GM23338 (cell line): ENCODE results near the gene LARGE1. TPM values are rescaled to one million over a fixed set of nuclear protein-coding genes. Genes with fewer than 3 reads are reported as not detected.

Experiments used
- ATAC-seq: fragments of 200-7000 bp; cut with Tn5 transposase; 3 replicates; pipeline ENCODE4 v1.9.1; 2020
- DNase-seq: peaks from one replicate; pipeline ENCODE4 v3.0.0-alpha.2; 2015; ENCODE audit warnings: low spot score
- H2AFZ ChIP-seq: fragments of 200-600 bp; sonication (generic); 2 replicates; pipeline ENCODE4 v1.8.0; 2016; ENCODE audit warnings: antibody characterized with exemption, mild to moderate bottlenecking, moderate library complexity
- H3F3A ChIP-seq: fragments of 200-600 bp; sonication (generic); replicated peaks from 2 replicates; pipeline ENCODE4 v1.8.0; 2017; ENCODE audit warnings: antibody characterized with exemption, mixed run types, low read depth
- H3K27ac ChIP-seq: fragments of 200-600 bp; sonication (generic); 2 replicates; pipeline ENCODE4 v1.6.1; 2016; ENCODE audit warnings: low read depth
- H3K27me3 ChIP-seq: fragments of 200-600 bp; sonication (generic); 2 replicates; pipeline ENCODE4 v1.8.0; 2016; ENCODE audit warnings: mild to moderate bottlenecking, mixed run types, moderate library complexity; ENCODE audit not compliant: insufficient read depth
- H3K36me3 ChIP-seq: fragments of 200-600 bp; sonication (generic); 2 replicates; pipeline ENCODE4 v1.8.0; 2016; ENCODE audit warnings: mild to moderate bottlenecking; ENCODE audit not compliant: insufficient read depth
- H3K4me1 ChIP-seq: fragments of 200-600 bp; sonication (generic); 2 replicates; pipeline ENCODE4 v1.8.0; 2016; ENCODE audit warnings: mild to moderate bottlenecking, moderate library complexity; ENCODE audit not compliant: insufficient read depth
- H3K4me2 ChIP-seq: fragments of 200-600 bp; sonication (generic); 2 replicates; pipeline ENCODE4 v1.7.1; 2017; ENCODE audit warnings: mixed run types
- H3K4me3 ChIP-seq: fragments of 200-600 bp; sonication (generic); 2 replicates; pipeline ENCODE4 v1.6.1; 2016; ENCODE audit warnings: mixed run types
- H3K79me2 ChIP-seq: fragments of 200-600 bp; sonication (generic); replicated peaks from 2 replicates; pipeline ENCODE4 v1.8.0; 2017; ENCODE audit warnings: mild to moderate bottlenecking; ENCODE audit not compliant: insufficient read depth
- H3K9me2 ChIP-seq: fragments of 200-600 bp; sonication (generic); 2 replicates; pipeline ENCODE4 v1.8.0; 2017; ENCODE audit not compliant: insufficient read depth
- H4K20me1 ChIP-seq: fragments of 200-600 bp; sonication (generic); replicated peaks from 2 replicates; pipeline ENCODE4 v1.8.0; 2017; ENCODE audit warnings: mild to moderate bottlenecking; ENCODE audit not compliant: insufficient read depth
- H3K27ac Mint-ChIP-seq: 2 replicates; pipeline ENCODE4 v1.8.0; 2020; ENCODE audit warnings: inconsistent platforms, mild to moderate bottlenecking, moderate library complexity, mixed read lengths
- H3K27me3 Mint-ChIP-seq: 3 replicates; pipeline ENCODE4 v1.8.0; 2022; ENCODE audit warnings: low read depth, mild to moderate bottlenecking, moderate library complexity, mixed read lengths, inconsistent platforms; ENCODE audit not compliant: insufficient read depth, poor library complexity
- H3K36me3 Mint-ChIP-seq: 3 replicates; pipeline ENCODE4 v1.8.0; 2021; ENCODE audit warnings: low read depth, mild to moderate bottlenecking, inconsistent platforms, moderate library complexity, mixed read lengths
- H3K4me1 Mint-ChIP-seq: 3 replicates; pipeline ENCODE4 v1.8.0; 2020; ENCODE audit warnings: mild to moderate bottlenecking, inconsistent platforms, mixed read lengths
- H3K4me3 Mint-ChIP-seq: 3 replicates; pipeline ENCODE4 v1.8.0; 2021; ENCODE audit warnings: moderate library complexity, mild to moderate bottlenecking, inconsistent platforms, mixed read lengths
- H3K9me3 Mint-ChIP-seq: 3 replicates; pipeline ENCODE4 v1.8.0; 2020; ENCODE audit warnings: moderate library complexity, mild to moderate bottlenecking, inconsistent platforms, mixed read lengths
- CREB1 ChIP-seq: fragments of 250-450 bp; sonication (Bioruptor Pico); IDR thresholded peaks from 2 replicates; pipeline ENCODE4 v1.5.0; 2020; ENCODE audit warnings: low read depth, mild to moderate bottlenecking, moderate library complexity
- CTCF ChIP-seq, 2 experiments: fragments of 200-600 bp in 1 of 2; sonication (generic) in 1 of 2; conservative IDR thresholded peaks; 2 replicates each; pipeline versions ENCODE4 v1.5.1 to v1.6.1; 2016 to 2017; ENCODE audit warnings: antibody characterized with exemption in 2 of 2, low read depth in 2 of 2, mild to moderate bottlenecking in 2 of 2, moderate library complexity in 1 of 2
- ETS1 ChIP-seq: IDR thresholded peaks from 2 replicates; pipeline ENCODE4 v1.6.1; 2016; ENCODE audit warnings: antibody characterized with exemption
- EZH2 ChIP-seq: fragments of 200-600 bp; sonication (generic); IDR thresholded peaks from one replicate; pipeline ENCODE4 v1.8.0; 2017; ENCODE audit warnings: antibody characterized with exemption, mild to moderate bottlenecking, low read depth; ENCODE audit not compliant: unreplicated experiment
- EZH2phosphoT487 ChIP-seq: fragments of 200-600 bp; sonication (generic); IDR thresholded peaks from one replicate; pipeline ENCODE4 v1.8.1; 2018; ENCODE audit warnings: antibody characterized with exemption; ENCODE audit not compliant: unreplicated experiment
- JUNB ChIP-seq: IDR thresholded peaks from one replicate; pipeline ENCODE4 v1.6.1; 2016; ENCODE audit warnings: antibody characterized with exemption; ENCODE audit not compliant: unreplicated experiment
- NANOG ChIP-seq: IDR thresholded peaks from 2 replicates; pipeline ENCODE4 v1.6.1; 2016; ENCODE audit warnings: antibody characterized with exemption, borderline replicate concordance
- POLR2AphosphoS5 ChIP-seq: IDR thresholded peaks from 2 replicates; pipeline ENCODE4 v1.6.1; 2016; ENCODE audit warnings: antibody characterized with exemption, low read depth
- STAT1 ChIP-seq: IDR thresholded peaks from one replicate; pipeline ENCODE4 v1.6.1; 2016; ENCODE audit warnings: antibody characterized with exemption; ENCODE audit not compliant: unreplicated experiment
- ZNF114 ChIP-seq: fragments of 250-450 bp; sonication (Bioruptor Pico); IDR thresholded peaks from 2 replicates; pipeline ENCODE4 v1.5.0; 2020; ENCODE audit warnings: mild to moderate bottlenecking, moderate library complexity
- ZNF331 ChIP-seq: fragments of 250-450 bp; sonication (Bioruptor Pico); IDR thresholded peaks from 2 replicates; pipeline ENCODE4 v1.5.0; 2020; ENCODE audit warnings: low read depth, mild to moderate bottlenecking, moderate library complexity
- ZNF462 ChIP-seq: fragments of 250-450 bp; sonication (Bioruptor Pico); IDR thresholded peaks from 2 replicates; pipeline ENCODE4 v1.5.0; 2020; ENCODE audit warnings: mild to moderate bottlenecking, moderate library complexity
- polyA plus RNA-seq: library from polyadenylated mRNA; unstranded; fragments of >200 nt; fragmentation: Nextera tagmentation; extraction: Ambion mirVana; gene quantifications from 2 replicates; pipeline ENCODE4 v1.2.1, GENCODE V29; 2016
- total RNA-seq: library from RNA; depleted of rRNA; stranded (reverse); fragments of >200 nt; shearing (Covaris generic); gene quantifications from 2 replicates; pipeline ENCODE4 v1.2.3, GENCODE V29; 2014
- TF ChIP-seq, protein P1 (sequence below): IDR thresholded peaks from one replicate; pipeline ENCODE4 v1.6.1; 2018; ENCODE audit warnings: antibody characterized with exemption; ENCODE audit not compliant: unreplicated experiment

LARGE1 gene
- total and polyA plus RNA-seq, 2 experiments from 2014 or later, result 12.8 to 75.6 TPM

- TF ChIP-seq ZNF331 (CRISPR knock-in tag) (no peak), STAT1 (no peak), POLR2AphosphoS5 (no peak)
Observed at GRCh38 chr22:33438273-33438672, 482.0 kb downstream of the LARGE1 start (continued).

DNA sequence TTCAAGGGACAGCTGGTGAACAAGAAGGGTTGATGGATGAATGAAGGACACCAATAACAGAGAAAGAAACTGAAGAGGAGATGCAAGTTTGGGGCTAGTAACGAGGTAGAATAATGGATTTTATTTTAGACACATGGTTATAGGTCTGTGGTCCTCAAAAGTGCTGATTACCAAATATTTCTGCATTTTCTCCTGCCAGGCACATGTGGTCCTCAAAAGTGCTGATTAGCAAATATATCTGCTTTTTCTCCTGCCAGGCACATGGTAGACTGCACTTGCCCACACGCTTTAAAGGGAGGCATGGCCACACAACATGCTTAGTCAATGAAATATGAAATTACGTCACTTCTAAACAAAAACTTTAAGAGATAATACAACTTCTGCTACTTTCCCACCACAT is 489.0 kb downstream of the LARGE1 start:
- Histone ChIP-seq H4K20me1 (0 out of 2 replicates have a peak, but pooled peaks cover 3% of the 10 kb centered on the region), H3K4me1 (peaks cover 7% of the 10 kb centered on the region; the same call in 1 of the 2 replicates), H3K79me2 (no peaks in the 10 kb centered on the region; the same call in 1 of the 2 replicates), H3K9me2 (no peaks in the 10 kb centered on the region), H3K27me3 (no peaks in the 10 kb centered on the region), H2AFZ (no peak overlapping the region), H3K4me3 (no peak overlapping the region), H3F3A (no peaks in the 10 kb centered on the region), H3K36me3 (0 out of 2 replicates have a peak, but pooled peaks cover 3% of the 10 kb centered on the region), H3K4me2 (no peak overlapping the region), H3K27ac (no peak overlapping the region)
- Mint-ChIP-seq H3K4me3 (no peak overlapping the region), H3K27me3 (no peaks in the 10 kb centered on the region), H3K36me3 (peaks cover 20% of the 10 kb centered on the region), H3K9me3 (no peaks in the 10 kb centered on the region), H3K4me1 (peaks cover 11% of the 10 kb centered on the region), H3K27ac (no peak overlapping the region)
- no peak for DNase-seq
- no peak for ATAC-seq
- no peak for TF ChIP-seq CTCF (conservative IDR thresholded peaks at IDR 0.05; ENCODE audit: low read depth in 2 of 2)
- TF ChIP-seq NANOG, result no peak
- no peak for TF ChIP-seq ZNF462 (CRISPR knock-in tag)
- no peak for TF ChIP-seq ETS1
- no peak for TF ChIP-seq JUNB
- TF ChIP-seq EZH2phosphoT487, result no peak
- TF ChIP-seq ZNF331 (CRISPR knock-in tag), result no peak
- TF ChIP-seq STAT1, result no peak
- no peak for TF ChIP-seq ZNF114 (CRISPR knock-in tag)
- TF ChIP-seq POLR2AphosphoS5, result no peak
- no peak for TF ChIP-seq EZH2
- TF ChIP-seq, protein P1, sequence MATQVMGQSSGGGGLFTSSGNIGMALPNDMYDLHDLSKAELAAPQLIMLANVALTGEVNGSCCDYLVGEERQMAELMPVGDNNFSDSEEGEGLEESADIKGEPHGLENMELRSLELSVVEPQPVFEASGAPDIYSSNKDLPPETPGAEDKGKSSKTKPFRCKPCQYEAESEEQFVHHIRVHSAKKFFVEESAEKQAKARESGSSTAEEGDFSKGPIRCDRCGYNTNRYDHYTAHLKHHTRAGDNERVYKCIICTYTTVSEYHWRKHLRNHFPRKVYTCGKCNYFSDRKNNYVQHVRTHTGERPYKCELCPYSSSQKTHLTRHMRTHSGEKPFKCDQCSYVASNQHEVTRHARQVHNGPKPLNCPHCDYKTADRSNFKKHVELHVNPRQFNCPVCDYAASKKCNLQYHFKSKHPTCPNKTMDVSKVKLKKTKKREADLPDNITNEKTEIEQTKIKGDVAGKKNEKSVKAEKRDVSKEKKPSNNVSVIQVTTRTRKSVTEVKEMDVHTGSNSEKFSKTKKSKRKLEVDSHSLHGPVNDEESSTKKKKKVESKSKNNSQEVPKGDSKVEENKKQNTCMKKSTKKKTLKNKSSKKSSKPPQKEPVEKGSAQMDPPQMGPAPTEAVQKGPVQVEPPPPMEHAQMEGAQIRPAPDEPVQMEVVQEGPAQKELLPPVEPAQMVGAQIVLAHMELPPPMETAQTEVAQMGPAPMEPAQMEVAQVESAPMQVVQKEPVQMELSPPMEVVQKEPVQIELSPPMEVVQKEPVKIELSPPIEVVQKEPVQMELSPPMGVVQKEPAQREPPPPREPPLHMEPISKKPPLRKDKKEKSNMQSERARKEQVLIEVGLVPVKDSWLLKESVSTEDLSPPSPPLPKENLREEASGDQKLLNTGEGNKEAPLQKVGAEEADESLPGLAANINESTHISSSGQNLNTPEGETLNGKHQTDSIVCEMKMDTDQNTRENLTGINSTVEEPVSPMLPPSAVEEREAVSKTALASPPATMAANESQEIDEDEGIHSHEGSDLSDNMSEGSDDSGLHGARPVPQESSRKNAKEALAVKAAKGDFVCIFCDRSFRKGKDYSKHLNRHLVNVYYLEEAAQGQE, result no peak
- TF ChIP-seq CREB1 (CRISPR knock-in tag), result no peak
